Measurements from ENCODE around the gene FBN2.
"Not testable (repeated sequence)": the region's sequence is repeated elsewhere in the genome, so short reads cannot be mapped to it uniquely, and the experiment has no call there.

Gene FBN2

GRCh38 chr5:128532776-128533175 lies 5.3 kb downstream of the FBN2 start:
- no peak for DNase-seq

GRCh38 chr5:128532127-128532526 lies 5.9 kb downstream of the FBN2 start:
- no peak for DNase-seq

- no peak for DNase-seq
Measured at GRCh38 chr5:128528637-128529255, 9.3 kb downstream of the FBN2 start.

GRCh38 chr5:128528126-128528525 lies 9.9 kb downstream of the FBN2 start:
- DNase-seq = no peak

GRCh38 chr5:128527077-128527476 lies 11.0 kb downstream of the FBN2 start:
- DNase-seq = no peak

GRCh38 chr5:128522336-128522735 lies 15.7 kb downstream of the FBN2 start:
- no peak for DNase-seq

GRCh38 chr5:128519827-128520226 lies 18.2 kb downstream of the FBN2 start:
- DNase-seq = no peak

GRCh38 chr5:128516978-128517377 lies 21.1 kb downstream of the FBN2 start:
- DNase-seq = no peak

GRCh38 chr5:128513806-128514205 lies 24.2 kb downstream of the FBN2 start:
- DNase-seq = no peak

GRCh38 chr5:128512894-128513293 lies 25.2 kb downstream of the FBN2 start:
- DNase-seq = no peak

- DNase-seq = no peak
Measured at GRCh38 chr5:128506643-128507042, 31.4 kb downstream of the FBN2 start.

- DNase-seq = not testable (repeated sequence)
Measured at GRCh38 chr5:128503727-128504126, 34.3 kb downstream of the FBN2 start.

- DNase-seq = no peak
Measured at GRCh38 chr5:128498844-128499455, 39.1 kb downstream of the FBN2 start.

GRCh38 chr5:128494516-128494915 lies 43.5 kb downstream of the FBN2 start:
- DNase-seq = no peak

- DNase-seq = no peak
Measured at GRCh38 chr5:128493657-128494329, 44.3 kb downstream of the FBN2 start.

GRCh38 chr5:128491291-128491690 lies 46.8 kb downstream of the FBN2 start:
- no peak for DNase-seq

- DNase-seq = no peak
Measured at GRCh38 chr5:128490761-128491160, 47.3 kb downstream of the FBN2 start.

- no peak for DNase-seq
Measured at GRCh38 chr5:128487041-128487440, 51.0 kb downstream of the FBN2 start.

GRCh38 chr5:128483738-128484137 lies 54.3 kb downstream of the FBN2 start:
- no peak for DNase-seq

GRCh38 chr5:128480906-128481633 lies 57.0 kb downstream of the FBN2 start:
- DNase-seq = no peak

- no peak for DNase-seq
Measured at GRCh38 chr5:128480158-128480557, 57.9 kb downstream of the FBN2 start.

- no peak for DNase-seq
Measured at GRCh38 chr5:128478386-128479368, 59.4 kb downstream of the FBN2 start.

All from CD4-positive, alpha-beta T cell treated with Interleukin-21 for 1 hour (primary cell).